Measurements from ENCODE around the gene KRT4. TPM values are rescaled to one million over a fixed set of nuclear protein-coding genes. Genes with fewer than 3 reads are reported as not detected.

Gene KRT4
- total RNA-seq, 1 experiment from 2014 or later: 5.2 TPM

DNA sequence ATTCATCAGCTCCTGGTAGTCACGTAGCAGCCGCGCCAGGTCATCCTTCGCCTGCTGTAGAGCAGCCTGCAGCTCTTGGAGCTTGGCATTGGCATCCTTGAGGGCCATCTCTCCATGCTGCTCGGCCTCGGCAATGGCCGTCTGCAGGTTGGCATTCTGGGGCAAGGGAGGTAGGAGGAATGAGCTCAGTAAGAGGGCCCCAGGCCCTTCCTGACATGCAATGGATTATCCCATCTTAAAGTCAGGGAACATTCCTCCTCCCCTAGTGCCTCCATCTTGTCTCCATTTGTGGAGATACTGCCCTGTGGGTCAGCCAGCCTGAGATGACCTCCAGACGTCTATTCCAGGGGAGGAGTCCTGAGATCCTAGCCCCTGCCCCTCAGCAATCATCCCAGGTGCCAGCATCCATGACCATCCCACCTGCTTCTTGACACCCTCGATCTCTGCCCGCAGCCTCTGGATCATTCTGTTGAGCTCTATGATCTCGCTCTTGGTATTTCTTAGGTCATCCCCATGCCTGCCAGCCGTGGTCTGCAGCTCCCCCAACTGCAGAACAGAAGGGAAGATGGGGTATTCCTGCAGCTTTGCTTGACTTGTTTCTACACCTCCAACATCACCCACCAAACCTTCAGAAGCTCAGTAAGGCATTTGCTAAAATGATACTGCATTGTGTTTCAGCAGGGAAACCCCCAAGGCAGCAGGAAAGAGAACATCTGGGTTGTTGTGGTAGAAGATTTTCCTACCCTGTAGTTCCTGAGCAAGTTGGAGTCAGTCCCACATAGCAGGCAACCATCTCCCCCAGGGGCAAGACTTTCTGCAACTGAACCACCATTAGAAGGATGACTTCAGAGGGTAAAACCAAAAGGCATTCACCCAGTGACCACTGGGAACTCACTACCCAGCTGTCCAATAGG, 22.4 kb downstream of the KRT4 start:
- no peak overlapping the region for H3K27ac Mint-ChIP-seq (ENCODE audit: unreplicated experiment)
- H3K4me1 ChIP-seq: no peaks in the 10 kb centered on the region
- H3K9me3 Mint-ChIP-seq (ENCODE audit: unreplicated experiment): no peaks in the 10 kb centered on the region
- H3K27me3 Mint-ChIP-seq (ENCODE audit: insufficient read depth, unreplicated experiment): no peaks in the 10 kb centered on the region
- no peaks in the 10 kb centered on the region for H3K4me1 Mint-ChIP-seq (ENCODE audit: low read depth, unreplicated experiment)
- no peaks in the 10 kb centered on the region for H3K9me3 ChIP-seq
- no peaks in the 10 kb centered on the region for H3K36me3 Mint-ChIP-seq (ENCODE audit: insufficient read depth, unreplicated experiment)
- no peak overlapping the region for H3K4me3 Mint-ChIP-seq (ENCODE audit: unreplicated experiment)
- no peak for DNase-seq
- POLR2A ChIA-PET: interaction anchor here (0.5 kb wide), 1 partner anchor 211 kb away, joined by 3 read pairs; no protein-coding TSS in a partner anchor
- no TSS peak for BruUV-seq (replicated peaks)
- CTCF ChIA-PET: no interaction called here
- intact Hi-C loops (cut with micrococcal nuclease; ENCODE audit: unreplicated experiment): no loop called here
- H3K4me3 ChIP-seq (ENCODE audit: low read depth, low read length): no peak overlapping the region
- no peaks in the 10 kb centered on the region for H3K36me3 ChIP-seq (ENCODE audit: control insufficient read depth, insufficient read depth, low read length)
- H3K27me3 ChIP-seq (replicated peaks; ENCODE audit: control insufficient read depth, insufficient read depth, low read length): no peaks in the 10 kb centered on the region
- TF ChIP-seq, protein P1, sequence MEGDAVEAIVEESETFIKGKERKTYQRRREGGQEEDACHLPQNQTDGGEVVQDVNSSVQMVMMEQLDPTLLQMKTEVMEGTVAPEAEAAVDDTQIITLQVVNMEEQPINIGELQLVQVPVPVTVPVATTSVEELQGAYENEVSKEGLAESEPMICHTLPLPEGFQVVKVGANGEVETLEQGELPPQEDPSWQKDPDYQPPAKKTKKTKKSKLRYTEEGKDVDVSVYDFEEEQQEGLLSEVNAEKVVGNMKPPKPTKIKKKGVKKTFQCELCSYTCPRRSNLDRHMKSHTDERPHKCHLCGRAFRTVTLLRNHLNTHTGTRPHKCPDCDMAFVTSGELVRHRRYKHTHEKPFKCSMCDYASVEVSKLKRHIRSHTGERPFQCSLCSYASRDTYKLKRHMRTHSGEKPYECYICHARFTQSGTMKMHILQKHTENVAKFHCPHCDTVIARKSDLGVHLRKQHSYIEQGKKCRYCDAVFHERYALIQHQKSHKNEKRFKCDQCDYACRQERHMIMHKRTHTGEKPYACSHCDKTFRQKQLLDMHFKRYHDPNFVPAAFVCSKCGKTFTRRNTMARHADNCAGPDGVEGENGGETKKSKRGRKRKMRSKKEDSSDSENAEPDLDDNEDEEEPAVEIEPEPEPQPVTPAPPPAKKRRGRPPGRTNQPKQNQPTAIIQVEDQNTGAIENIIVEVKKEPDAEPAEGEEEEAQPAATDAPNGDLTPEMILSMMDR (IDR thresholded peaks at IDR 0.05; ENCODE audit: insufficient read depth in 1 of 2, low read depth in 1 of 2, low read length in 1 of 2, severe bottlenecking in 1 of 2, unreplicated experiment in 1 of 2): no peak

DNA sequence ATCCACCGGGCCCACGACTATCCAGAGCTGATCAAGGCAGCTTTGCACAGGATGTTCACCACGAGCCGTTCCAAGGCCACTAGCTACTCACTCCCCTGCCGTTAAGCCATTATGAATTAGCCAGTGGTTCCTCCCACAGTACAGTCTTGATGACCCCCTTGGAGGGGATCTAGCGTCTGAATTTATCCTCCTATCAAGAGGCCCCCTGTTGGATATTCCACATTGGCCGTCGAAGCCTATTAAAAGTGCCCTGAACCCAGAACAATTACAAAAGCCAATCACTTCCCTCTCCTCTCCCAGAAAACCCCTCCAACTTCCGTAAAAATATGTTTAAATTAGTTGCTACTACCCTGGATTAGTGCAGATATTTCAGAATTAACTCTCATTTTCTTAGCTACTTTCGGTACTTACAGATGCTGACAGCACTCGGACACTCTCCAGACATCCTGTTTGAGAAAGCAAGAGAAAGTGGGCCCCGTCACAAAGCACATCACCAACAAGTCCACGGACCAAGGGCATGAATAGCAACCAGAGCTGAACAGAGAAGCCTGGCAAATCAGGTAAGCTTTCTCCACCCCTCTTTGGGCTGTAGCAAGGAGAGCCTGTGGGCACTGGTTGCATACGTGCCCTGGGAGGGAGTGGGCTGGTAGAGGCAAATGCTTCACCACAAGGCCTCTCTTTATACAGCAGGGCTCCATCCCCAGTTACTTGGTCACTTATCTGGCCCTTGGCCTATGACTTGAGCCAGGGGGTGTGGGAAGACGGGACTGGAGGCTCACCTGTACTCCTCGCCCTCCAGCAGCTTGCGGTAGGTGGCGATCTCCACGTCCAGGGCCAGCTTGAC, 23.3 kb downstream of the KRT4 start:
- peaks cover 2% of the 10 kb centered on the region for H3K27me3 Mint-ChIP-seq (ENCODE audit: insufficient read depth, unreplicated experiment)
- intact Hi-C loops (cut with micrococcal nuclease; ENCODE audit: unreplicated experiment): no loop called here
- no peaks in the 10 kb centered on the region for H3K4me1 ChIP-seq
- no peaks in the 10 kb centered on the region for H3K9me3 ChIP-seq
- ChIA-PET CTCF (no interaction called here), POLR2A (interaction anchor here (0.5 kb wide), 1 partner anchor 210 kb away, joined by 3 read pairs; no protein-coding TSS in a partner anchor)
- no TSS peak for BruUV-seq (replicated peaks)
- TF ChIP-seq, protein P1 (IDR thresholded peaks at IDR 0.05; ENCODE audit: insufficient read depth in 1 of 2, low read depth in 1 of 2, low read length in 1 of 2, severe bottlenecking in 1 of 2, unreplicated experiment in 1 of 2): no peak
- H3K4me3 ChIP-seq (ENCODE audit: low read depth, low read length): no peak overlapping the region
- H3K36me3 ChIP-seq (ENCODE audit: control insufficient read depth, insufficient read depth, low read length): no peaks in the 10 kb centered on the region
- H3K9me3 Mint-ChIP-seq (ENCODE audit: unreplicated experiment): peaks cover 5% of the 10 kb centered on the region
- no peaks in the 10 kb centered on the region for H3K36me3 Mint-ChIP-seq (ENCODE audit: insufficient read depth, unreplicated experiment)
- DNase-seq: no peak
- no peak overlapping the region for H3K27ac Mint-ChIP-seq (ENCODE audit: unreplicated experiment)
- H3K4me1 Mint-ChIP-seq (ENCODE audit: low read depth, unreplicated experiment): no peaks in the 10 kb centered on the region
- H3K27me3 ChIP-seq (replicated peaks; ENCODE audit: control insufficient read depth, insufficient read depth, low read length): no peaks in the 10 kb centered on the region
- H3K4me3 Mint-ChIP-seq (ENCODE audit: unreplicated experiment): no peak overlapping the region

DNA sequence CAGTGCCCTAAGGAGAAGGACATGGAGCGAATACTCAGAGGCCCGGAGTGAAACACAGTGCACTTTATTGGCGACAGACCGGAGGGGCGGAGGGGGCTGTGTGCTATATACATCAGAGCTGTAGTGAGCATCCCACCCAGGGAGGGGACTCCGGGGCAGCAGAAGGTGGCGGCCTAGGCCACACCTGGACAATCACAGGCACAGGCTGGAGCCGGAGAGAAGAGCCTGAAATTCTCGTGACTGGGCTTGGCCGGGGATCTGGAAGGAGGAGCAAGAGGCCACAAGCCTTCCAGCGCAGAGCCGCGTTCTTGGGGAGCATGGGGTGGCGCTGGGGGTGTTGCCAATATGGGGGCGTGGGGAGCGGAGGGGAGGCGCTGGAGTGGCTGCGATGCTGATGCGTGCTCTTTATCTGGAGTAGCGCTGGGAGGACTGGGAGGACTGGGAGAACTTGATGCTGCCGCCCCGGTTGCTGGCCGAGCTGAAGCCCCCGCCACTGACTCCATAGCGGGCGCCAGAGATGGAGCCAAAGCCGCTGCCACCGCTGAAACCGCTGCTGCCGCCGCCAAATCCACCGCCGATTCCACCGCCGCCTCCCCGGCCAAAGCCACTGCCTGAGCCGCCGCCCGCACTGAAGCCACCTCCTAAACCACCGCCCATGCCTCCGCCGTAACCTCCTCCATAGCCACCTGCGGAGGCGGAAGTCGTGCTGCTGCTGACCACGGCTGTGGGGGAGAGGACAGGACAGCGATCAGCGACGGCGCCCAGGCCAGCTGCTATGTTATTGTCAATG, 24.1 kb downstream of the KRT4 start:
- Mint-ChIP-seq H3K4me3 (ENCODE audit: unreplicated experiment) (no peak overlapping the region), H3K27ac (ENCODE audit: unreplicated experiment) (no peak overlapping the region), H3K4me1 (ENCODE audit: low read depth, unreplicated experiment) (no peaks in the 10 kb centered on the region), H3K9me3 (ENCODE audit: unreplicated experiment) (peaks cover 9% of the 10 kb centered on the region), H3K36me3 (ENCODE audit: insufficient read depth, unreplicated experiment) (no peaks in the 10 kb centered on the region), H3K27me3 (ENCODE audit: insufficient read depth, unreplicated experiment) (peaks cover 7% of the 10 kb centered on the region)
- CTCF ChIA-PET: no interaction called here
- Histone ChIP-seq H3K36me3 (ENCODE audit: control insufficient read depth, insufficient read depth, low read length) (no peaks in the 10 kb centered on the region), H3K27me3 (replicated peaks; ENCODE audit: control insufficient read depth, insufficient read depth, low read length) (no peaks in the 10 kb centered on the region), H3K4me1 (no peaks in the 10 kb centered on the region), H3K4me3 (ENCODE audit: low read depth, low read length) (no peak overlapping the region), H3K9me3 (no peaks in the 10 kb centered on the region)
- no peak for DNase-seq
- POLR2A ChIA-PET: no interaction called here
- BruUV-seq (replicated peaks): no TSS peak
- TF ChIP-seq, protein P1 (IDR thresholded peaks at IDR 0.05; ENCODE audit: insufficient read depth in 1 of 2, low read depth in 1 of 2, low read length in 1 of 2, severe bottlenecking in 1 of 2, unreplicated experiment in 1 of 2): no peak
- intact Hi-C loops (cut with micrococcal nuclease; ENCODE audit: unreplicated experiment): no loop called here
